HG03064 (cell line): ENCODE measurements around the gene EIF3K.

Experiments
- ATAC-seq: cut with Tn5 transposase; IDR thresholded peaks from one replicate; pipeline ENCODE4 v1.9.1; 2021; ENCODE audit warnings: low read depth; ENCODE audit not compliant: unreplicated experiment

The EIF3K gene

GRCh38 chr19:38683393-38684077 is 64.5 kb downstream of the EIF3K start:
- ATAC-seq, result no peak

DNA sequence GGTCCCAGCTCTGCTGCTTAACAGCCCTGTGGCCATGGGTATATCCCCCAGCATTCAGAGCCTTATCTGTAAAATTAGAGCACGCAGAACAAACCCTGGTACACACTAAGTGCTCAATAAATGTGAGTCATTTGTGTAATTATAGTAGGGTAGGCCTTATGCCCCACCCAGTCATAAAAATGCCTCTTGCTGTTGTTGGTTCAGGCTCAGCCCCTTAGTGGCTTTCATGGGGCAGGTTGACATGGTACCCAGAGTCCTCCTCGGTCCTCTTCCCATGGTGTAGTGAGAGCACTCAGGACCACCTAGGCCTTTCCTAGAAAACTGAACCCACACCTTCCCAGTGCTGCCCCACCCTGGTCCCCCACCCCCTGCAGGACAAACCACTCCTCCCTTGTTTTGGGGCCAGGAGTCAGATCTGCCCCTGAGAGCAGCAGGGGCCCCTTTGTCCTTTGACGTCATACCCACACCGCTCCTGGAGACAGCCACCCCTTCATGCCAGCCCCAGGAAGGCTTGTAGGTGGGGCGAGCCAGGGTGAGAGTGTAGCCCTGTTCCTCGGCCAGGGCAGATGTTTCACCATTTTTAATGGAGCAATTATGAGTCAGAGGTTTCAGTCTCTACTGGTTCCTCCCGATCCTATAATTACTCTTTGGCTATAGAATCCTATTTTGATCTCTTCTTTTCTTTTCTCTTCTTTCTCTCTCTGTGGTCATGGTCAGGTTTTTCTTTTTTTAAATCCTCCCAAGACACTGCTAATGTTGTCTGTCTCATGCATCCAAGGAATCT is 65.3 kb downstream of the EIF3K start:
- no peak for ATAC-seq

GRCh38 chr19:38684862-38685665 is 66.1 kb downstream of the EIF3K start:
- ATAC-seq, result no peak

GRCh38 chr19:38685666-38686529 is 66.9 kb downstream of the EIF3K start:
- ATAC-seq, result no peak

DNA sequence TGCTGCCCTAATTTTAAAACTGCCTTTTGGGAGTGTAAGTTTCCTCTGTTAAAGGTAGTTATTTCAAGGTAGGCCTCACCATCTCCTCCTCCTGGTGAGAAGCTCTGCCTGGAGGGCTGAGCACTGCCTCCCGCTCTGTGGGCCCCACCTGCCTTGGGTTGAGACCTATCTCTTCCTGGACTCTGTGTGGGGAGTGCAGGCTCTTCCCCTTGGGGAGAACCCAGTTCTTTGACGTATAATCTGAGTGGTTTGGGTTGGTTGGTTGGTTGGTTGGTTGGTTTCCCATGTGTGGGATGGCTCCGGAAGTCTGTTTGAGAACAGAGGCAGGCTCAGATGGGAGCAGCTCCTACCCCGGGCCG is 67.5 kb downstream of the EIF3K start:
- ATAC-seq, result no peak
